NCI-H1694 (cell line): Measurements from ENCODE around the gene SULT1A1.
"Not testable (repeated sequence)": the region's sequence is repeated elsewhere in the genome, so short reads cannot be mapped to it uniquely, and the experiment has no call there.

ENCODE experiments used
- DNase-seq: peaks from one replicate; lab custom pipeline; 2025; lab: John Stamatoyannopoulos, UW

Gene SULT1A1

DNA sequence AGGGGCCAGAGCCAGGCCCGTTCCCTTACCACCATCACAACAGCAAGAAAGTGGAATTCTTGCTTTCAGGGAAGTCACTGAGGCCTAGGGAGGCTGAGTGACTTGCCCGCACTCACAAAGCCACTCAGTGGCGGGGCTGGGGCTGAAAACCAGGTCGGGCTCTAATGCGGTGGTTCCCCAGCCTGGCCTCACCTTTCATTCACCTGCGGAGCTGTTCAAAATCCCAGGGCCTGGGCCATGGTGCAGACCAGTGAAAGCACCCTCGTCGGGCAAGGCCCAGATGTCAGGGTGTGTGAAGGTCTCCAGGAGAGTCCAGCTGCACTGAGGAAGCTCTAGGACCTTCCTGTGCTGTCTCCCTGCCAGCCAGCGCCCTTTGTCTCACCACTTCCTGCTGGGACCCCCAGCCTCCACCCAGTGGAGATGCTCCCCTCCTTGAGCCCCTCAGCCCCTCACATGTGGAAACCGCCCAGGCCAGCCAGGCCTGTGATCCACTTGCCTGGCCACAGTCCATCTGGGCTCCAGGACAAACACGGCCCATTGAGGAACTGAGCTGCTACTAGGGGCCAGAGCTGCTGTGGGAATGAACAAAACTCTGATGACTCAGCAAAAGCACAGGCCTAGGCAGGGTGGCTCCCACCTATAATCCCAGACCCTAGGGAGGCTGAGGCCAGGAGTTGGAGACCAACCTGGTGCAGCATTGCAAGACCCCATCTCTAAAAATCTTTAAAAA lies 812 bp downstream of the SULT1A1 start:
- DNase-seq: not testable (repeated sequence)

DNA sequence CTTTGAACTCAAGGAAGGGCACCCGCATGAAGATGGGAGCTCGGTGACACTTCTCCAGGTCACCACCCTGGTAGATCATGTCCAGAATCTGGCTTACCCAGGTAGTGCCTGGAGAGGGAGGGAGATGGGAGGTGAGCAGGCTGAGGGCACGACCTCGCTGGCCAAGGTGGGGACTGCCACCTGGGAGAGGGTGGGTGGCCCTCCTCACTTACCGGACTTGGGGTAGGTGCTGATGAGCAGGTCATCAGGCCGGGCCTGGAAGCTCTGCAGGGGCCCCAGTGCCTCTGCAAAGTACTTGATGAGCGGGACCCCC lies 1.4 kb downstream of the SULT1A1 start:
- not testable (repeated sequence) for DNase-seq

DNA sequence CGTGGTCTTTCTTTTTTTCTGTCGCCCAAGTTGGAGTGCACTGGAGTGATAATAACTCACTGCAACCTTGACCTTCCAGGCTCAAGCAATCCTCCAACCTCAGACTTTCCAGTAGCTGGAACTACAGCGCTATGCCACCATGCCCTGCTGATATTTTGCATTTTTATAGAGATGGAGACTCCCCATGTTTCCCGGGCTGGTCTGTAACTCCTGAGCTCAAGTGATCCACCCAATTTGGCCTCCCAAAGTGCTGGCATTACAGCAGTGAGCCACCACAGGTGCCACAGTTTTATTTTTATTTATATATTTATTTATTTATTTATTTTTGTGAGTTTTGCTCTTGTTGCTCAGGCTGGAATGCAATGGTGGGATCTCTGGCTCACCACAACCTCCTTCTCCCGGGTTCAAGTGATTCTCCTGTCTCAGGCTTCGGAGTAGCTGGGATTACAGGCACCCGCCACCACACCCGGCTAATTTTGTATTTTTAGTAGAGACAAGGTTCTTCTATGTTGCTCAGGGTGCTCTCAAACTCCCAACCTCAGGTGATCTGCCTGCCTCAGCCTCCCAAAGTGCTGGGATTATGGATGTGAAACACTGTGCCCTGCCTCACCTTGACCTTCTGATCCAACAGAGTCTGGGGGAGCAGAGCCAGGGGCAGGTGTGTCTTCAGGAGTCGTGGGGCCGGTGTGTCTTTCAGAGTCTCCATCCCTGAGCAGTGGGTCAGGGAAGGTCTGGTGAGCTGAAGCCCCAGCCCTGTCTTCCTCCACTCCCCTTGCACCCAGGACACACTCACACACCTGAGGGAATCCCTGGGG lies 2.0 kb downstream of the SULT1A1 start:
- not testable (repeated sequence) for DNase-seq

DNA sequence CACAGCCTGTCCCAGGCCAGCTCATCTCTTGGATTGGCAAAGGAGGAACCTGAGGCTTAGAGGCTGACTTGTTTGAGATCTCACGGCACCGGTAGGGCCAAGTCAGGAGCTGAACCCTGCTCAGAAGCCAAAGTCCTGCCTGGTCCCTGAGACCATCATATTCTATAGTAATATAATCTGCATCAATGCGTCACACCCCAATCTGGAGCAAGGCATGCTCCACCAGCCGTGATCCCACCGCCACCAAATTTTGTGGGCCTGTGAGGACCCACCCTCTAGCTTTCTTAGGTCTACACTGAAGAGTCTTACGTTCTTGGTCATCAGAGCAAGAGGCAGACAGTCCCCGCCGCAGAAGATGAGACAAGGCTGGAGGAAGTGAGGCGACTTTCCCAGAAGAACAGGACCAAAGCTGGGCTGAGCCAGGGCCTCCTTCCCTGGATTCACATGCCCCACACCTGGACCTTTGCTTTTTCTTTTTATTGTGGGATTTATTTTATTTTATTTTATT lies 2.7 kb downstream of the SULT1A1 start:
- DNase-seq: no peak

DNA sequence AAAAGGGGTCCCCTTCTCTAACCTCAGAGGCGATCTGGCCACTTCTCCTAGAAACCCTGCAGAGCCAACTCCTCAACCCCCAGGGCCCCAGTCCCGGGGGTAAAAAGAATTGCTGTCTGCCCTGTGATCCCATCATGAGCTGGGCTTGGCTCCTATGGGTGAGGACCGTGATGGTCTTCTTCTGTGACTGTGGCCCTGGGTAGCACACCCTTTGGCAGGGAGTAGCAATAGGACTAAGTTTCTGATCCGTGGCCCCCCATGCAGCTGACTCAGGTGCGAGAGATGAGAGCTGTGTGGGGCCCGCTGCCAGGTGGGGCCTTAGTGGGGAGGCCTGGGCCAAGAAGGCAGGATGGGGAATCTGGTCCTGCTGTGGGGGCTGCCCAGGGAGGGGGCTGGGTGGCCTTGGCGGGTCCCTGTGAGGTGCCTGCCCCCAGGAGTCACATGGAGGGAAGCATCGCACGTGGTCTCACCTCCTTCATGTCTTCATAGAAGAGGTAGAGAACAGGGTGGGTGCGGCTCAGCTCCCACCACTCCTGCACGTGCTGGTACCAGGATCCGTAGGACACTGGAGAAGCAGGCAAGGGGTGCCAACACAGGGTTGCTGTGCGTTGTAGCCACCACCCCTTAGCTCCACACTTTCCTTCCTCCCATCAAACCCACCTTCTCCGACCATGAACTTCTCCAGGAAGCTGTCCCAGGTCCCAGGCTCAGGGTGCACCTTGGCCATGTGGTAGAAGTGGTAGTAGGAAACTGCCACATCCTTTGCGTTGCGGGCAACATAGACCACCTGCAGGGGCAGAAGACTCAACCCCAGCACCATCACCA lies 3.3 kb downstream of the SULT1A1 start:
- no peak for DNase-seq

DNA sequence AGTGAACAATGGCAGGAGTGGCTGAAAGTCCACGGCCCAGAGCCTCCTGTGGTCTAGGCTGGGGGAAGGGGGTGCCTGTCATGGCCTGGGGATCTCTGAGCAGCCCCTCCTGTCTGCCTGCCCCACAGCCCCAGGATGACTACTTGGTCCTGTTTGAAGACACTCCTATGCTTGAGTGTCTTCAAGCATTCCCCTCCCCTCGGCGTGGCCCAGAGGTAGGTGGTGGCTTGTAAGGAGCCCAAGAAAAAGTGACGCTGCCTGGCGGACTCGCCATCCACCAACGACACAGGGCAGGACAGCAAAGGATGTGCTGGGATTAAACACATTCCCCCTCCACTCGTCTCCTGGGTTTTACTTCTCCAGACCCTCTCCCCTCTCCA lies 5.7 kb downstream of the SULT1A1 start:
- DNase-seq: no peak

DNA sequence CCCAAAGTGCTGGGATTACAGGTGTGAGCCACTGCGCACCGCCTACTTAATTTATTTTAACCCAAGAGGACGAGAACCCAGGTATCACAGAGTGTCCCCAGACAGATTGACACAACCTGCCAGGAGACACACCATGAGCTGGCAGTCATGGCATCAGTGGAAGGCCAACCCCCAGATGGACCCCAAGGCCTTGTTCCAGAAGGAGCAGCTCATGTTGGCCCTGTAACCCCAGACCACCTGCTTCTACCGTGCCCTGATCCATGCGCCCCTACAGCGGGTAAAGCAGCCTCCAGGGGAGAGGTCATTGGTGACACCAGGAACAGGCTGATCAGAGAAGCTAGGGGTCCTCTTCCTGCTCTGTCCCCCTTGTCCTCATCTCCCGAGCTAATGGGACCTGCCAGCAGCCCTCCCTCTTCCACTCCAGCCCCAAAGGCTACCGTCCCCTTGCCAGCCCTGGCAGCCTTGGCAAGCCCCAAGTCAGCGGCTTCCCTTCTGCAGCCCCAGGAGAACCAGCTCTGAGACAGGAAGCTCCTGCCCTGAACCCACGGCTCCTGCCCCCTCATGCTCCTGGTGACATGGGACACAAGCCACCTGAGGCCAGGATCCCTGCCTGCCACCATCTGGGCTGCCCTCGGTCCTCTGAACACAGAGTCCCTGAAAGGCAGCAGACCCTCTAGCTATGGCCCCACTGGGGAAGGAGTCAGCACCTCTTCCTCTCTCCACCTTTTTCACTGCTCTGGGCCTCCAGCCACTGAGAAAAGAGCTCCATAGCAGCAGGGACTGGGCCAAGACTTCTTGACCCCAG lies 6.3 kb downstream of the SULT1A1 start:
- DNase-seq: no peak

DNA sequence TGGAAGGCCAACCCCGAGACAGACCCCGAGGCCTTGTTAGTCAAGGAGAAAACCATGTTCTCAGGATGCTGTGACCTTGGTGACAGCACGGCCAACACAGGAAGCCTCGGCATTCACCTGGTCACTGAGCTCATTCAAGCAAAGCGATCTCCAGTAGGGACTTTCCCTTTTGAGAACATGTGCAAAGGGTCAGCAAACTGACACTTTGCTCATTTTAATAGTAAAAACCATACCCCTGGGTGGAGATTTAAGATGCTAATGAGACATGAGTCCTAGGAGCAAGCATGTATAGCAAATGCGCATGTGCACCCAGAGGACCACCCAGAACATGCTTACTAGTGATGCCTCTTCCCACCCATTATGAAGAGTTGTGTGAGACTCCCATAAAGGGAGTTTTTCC lies 7.3 kb downstream of the SULT1A1 start:
- no peak for DNase-seq

DNA sequence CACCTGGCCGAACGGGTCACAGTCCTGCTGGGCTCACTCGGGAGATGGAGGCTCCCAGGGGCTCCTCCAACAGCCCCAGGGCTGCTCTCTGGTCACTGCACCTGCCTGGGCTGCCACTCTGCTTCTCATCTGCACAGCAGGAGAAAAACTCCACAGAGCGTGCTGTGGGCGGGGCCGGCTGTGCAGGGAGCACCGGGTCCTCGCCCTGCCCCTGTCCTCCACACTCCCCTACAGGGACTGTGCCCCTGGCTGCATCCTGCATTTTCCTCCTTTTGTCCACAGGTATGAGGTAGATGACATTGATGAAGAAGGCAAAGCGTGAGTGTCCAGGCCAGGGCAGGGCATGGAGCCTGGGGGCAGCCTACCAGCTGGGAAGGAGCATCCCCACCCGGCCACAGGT lies 7.8 kb downstream of the SULT1A1 start:
- DNase-seq: not testable (repeated sequence)

DNA sequence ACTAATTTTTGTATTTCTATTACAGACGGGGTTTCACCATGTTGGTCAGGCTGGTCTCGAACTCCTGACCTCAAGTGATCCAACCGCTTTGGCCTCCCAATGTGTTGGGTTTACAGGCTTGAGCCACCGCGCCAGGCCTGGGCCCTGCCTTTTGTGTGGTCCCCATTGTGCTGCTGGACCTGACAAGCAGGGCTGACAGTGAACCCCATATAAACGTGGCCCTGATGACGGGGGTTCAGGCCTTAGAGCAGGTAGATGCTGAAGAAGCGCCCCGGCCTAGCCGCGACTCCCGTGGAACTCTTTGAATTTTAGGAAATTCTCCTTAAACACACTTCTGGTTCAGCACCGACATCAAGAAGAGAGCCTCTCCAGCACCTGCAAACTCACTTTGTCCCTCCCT lies 8.3 kb downstream of the SULT1A1 start:
- not testable (repeated sequence) for DNase-seq

DNA sequence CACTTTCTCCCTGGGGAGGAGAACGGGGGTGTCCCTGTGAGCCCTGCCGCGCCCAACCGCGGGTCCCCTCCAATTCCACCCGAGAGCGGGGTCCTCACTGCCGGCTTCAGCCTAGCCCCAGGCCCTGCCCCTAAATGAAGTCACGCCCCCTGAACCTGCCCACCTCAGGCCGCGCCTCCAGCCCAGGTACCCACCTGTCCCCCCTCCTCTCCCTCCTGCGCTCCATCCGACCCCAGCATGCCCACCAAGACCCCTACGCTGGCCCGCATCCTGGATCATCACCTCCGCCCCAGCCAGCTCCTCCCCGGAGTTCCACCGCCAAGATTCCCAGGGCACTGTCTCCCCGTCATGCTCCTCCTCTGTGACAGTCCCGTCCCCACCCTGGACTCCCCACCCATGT lies 8.9 kb downstream of the SULT1A1 start:
- DNase-seq: not testable (repeated sequence)

DNA sequence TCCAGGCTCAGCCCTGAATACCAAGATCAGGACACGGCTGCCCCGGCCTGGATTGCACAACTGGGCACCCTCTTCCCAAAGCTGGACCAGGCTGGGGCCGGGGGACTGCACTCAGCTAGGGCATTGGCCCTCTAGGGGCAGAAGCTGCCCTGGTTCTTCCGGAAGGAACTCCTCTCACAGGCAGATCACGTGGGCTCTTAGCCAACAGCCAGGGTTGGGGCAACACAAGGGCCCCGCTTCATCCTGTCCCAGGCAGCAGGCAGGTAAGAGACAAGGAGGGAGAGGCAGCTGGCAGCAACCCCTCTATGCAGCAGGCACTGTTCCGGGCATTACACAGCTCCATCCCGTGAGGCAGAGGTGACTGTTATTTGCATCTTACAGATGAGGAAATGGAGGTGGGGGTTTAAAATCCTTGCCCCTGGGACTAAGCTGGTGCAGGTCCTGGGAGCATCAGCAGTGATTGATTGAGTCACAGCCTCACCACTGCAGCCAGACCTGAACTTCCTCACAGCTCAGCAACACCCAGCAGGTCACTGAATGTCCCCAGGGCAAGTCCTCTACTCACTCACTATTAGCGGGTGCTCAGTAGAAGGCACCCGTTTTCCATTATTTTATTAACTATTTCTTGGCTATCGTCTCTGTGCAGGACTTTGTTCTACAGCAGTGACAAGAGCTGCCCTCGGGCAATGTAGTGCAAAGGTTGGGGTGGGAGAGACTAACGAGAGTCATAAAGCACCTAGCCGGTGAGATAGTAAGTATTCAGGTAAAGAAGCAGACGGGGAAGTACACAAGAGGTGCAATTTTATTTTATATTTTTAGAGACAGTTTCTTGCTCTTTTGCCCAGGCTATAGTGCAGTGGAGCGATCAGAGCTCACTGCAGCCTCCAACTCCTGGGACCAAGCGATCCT lies 10.2 kb downstream of the SULT1A1 start:
- DNase-seq: not testable (repeated sequence)

DNA sequence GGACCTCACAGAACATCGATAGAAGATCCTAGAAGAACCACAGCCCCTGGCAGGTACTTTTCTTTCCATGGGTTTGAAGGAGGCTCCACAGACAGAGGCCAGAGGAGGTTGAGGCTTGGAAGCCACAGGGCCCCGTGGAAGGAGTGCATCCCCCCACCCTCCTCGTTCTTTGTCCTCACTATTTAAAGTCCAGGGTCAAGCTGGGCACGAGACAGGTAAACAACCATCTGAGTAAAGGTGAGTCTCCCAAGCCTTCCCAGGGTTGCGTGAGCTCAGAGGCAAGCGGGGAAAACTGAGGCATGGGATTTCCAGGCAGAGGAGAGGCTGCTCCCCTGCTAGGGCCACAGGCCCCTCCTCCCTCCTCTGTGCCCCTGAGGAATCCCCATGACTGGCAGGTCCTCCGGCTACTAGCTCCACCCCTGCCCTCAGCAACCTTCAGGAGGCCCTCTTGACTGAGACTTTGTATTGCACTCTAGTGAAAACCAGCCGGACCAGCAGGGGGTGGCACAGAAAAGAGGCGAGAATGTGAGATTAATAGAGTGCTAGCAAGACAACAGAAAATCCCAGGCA lies 12.1 kb downstream of the SULT1A1 start:
- DNase-seq: no peak

DNA sequence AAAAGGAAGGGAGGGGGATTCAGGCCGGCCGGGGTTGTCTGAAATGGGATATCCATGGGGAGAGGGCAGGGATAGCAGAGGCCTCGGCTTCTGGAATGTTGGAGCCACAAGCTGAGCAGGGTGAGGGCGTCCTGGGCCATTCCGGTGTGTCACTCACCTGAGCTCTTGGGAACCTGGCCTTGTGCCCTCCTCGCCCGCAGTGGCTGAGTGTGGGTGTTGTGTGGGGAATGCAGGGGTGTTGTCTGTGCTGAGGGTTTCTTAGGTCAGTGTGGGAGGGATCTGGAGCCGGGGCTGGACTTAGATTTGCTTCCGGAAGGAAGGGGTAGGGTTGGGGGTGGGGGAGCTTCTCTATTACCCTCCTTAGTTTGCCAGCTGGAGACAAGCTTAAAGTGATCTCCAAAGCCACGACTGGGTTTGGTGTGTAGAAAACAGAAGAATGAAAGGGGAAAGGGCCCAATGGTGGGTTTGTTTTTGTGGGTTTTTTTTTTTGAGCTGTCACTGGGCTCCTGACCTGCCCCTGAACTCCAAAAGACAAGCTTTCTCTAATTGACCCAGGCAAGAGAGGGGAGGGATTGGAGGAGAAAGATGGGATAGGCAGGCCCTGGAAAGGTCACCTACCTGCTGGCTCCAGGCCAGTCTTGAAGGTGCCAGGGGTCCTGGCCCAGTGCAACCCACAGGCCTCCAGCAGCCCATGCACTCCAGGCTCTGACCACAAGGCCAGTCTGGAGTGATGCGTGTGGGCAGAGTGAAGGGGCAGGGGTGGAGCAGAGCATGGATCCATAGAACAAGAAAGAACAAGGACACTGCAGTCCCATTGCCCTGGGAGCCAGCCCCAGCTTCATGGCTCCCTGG lies 12.8 kb downstream of the SULT1A1 start, which contains the start of gene SULT1A2:
TSS of gene SULT1A2 (minus strand) at position 211 of the 852 bp plus-strand sequence. CDS start 1,120 bp downstream, outside the sequence.
- DNase-seq: no peak

DNA sequence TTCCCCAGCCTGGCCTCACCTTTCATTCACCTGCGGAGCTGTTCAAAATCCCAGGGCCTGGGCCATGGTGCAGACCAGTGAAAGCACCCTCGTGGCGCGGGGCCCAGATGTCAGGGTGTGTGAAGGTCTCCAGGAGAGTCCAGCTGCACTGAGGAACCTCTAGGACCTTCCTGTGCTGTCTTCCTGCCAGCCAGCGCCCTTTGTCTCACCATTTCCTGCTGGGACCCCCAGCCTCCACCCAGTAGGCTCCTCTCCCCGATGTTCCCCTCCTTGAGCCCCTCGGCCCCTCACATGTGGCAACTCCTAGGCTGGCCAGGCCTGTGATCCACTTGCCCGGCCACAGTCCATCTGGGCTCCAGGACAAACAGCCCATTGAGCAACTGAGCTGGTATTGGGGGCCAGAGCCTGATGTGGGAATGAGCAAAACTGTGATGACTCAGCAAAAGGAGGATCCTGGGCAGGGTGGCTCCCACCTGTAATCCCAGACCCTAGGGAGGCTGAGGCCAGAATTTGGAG lies 13.7 kb downstream of the SULT1A1 start:
- no peak for DNase-seq

DNA sequence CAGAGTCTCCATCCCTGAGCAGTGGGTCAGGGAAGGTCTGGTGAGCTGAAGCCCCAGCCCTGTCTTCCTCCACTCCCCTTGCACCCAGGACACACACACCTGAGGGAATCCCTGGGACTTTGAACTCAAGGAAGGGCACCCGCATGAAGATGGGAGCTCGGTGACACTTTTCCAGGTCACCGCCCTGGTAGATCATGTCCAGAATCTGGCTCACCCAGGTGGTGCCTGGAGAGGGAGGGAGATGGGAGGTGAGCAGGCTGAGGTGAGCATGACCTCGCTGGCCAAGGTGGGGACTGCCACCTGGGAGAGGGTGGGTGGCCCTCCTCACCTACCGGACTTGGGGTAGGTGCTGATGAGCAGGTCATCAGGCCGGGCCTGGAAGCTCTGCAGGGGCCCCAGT lies 14.4 kb downstream of the SULT1A1 start:
- not testable (repeated sequence) for DNase-seq

DNA sequence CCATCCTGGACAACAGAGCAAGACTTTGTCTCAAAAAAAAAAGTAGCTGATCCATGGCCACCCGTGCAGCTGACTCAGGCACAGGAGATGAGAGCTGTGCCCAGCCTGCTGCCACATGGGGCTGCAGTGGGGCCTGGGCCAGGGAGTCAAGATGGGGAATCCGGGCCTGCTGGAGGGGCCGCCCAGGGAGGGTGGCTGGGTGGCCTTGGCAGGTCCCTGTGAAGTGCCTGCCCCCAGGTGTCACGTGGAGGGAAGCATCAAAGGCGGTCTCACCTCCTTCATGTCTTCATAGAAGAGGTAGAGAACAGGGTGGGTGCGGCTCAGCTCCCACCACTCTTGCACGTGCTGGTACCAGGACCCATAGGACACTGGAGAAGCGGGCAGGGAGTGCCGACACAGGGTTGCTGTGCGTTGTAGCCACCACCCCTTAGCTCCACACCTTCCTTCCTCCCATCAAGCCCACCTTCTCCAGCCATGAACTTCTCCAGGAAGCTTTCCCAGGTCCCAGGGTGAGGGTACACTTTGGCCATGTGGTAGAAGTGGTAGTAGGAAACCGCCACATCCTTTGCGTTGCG lies 16.8 kb downstream of the SULT1A1 start:
- DNase-seq: no peak

DNA sequence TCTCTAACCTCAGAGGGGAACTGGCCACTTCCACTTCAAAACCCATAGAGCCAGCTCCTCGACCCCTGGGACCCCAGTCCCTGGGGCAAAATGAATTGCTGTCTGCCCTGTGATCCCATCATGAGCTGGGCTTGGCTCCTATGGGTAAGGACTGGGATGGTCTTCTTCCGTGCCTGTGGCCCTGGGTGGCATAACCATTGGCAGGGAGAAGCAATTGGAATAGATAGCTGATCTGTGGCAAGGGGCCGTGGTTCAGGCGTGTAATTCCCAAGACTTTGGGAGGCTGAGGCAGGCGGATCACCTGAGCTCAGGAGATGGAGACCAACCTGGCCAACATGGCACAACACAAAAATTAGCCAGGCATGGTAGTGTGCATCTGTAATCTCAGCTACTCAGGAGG lies 17.3 kb downstream of the SULT1A1 start:
- DNase-seq: no peak

DNA sequence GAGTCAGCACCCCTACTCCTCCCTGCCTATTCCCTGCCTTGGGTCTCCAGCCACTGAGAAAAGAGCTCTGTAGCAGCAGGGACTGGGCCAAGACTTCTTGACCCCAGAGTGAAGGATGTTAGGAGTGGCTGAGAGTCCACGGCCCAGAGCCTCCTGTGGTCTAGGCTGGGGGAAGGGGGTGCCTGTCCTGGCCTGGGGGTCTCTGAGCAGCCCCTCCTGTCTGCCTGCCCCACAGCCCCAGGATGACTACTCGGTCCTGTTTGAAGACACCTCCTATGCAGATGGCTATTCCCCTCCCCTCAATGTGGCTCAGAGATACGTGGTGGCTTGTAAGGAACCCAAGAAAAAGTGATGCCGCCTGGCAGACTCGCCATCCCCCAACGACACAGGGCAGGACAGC lies 18.5 kb downstream of the SULT1A1 start:
- DNase-seq: no peak
